ENCODE measurements around the gene PAOX. TPM values are rescaled to one million over a fixed set of nuclear protein-coding genes. Genes with fewer than 3 reads are reported as not detected.

Gene PAOX
- total RNA-seq, 1 donor from 2014 or later, result 16.9 TPM

- intact Hi-C loops (cut with DNase I), result no loop called here
- Histone ChIP-seq H3K4me3 (no peak overlapping the region), H3K27me3 (peaks cover 7% of the 10 kb centered on the region), H3K27ac (no peak overlapping the region), H3K4me1 (peaks cover 22% of the 10 kb centered on the region), H3K36me3 (no peaks in the 10 kb centered on the region), H3K9me3 (no peaks in the 10 kb centered on the region)
- no peak for DNase-seq (ENCODE audit: extremely low spot score in 2 of 2)
- TF ChIP-seq POLR2A (IDR thresholded peaks at IDR 0.05) (no peak), CTCF (IDR thresholded peaks at IDR 0.05) (no peak), POLR2AphosphoS5 (IDR thresholded peaks at IDR 0.05; ENCODE audit: insufficient read depth in 1 of 2, low read depth in 1 of 2) (no peak)
These were observed 39.2 kb upstream of the PAOX start for GRCh38 chr10:133339708-133340380.

GRCh38 chr10:133341983-133342382, 37.1 kb upstream of the PAOX start:
- Histone ChIP-seq H3K36me3 (no peaks in the 10 kb centered on the region), H3K4me1 (peaks cover under 1% of the 10 kb centered on the region), H3K27ac (no peak overlapping the region), H3K9me3 (no peaks in the 10 kb centered on the region), H3K4me3 (no peak overlapping the region), H3K27me3 (no peaks in the 10 kb centered on the region)
- TF ChIP-seq POLR2AphosphoS5 (IDR thresholded peaks at IDR 0.05; ENCODE audit: insufficient read depth in 1 of 2, low read depth in 1 of 2) (no peak), CTCF (IDR thresholded peaks at IDR 0.05) (no peak), POLR2A (IDR thresholded peaks at IDR 0.05) (no peak)
- DNase-seq (ENCODE audit: extremely low spot score in 2 of 2), result no peak
- intact Hi-C loops (cut with DNase I), result no loop called here

- Histone ChIP-seq H3K9me3 (no peaks in the 10 kb centered on the region), H3K4me3 (no peak overlapping the region), H3K27me3 (no peaks in the 10 kb centered on the region), H3K27ac (no peak overlapping the region), H3K4me1 (no peaks in the 10 kb centered on the region), H3K36me3 (no peaks in the 10 kb centered on the region)
- DNase-seq (ENCODE audit: extremely low spot score in 2 of 2), result no peak
- intact Hi-C loops (cut with DNase I), result no loop called here
- TF ChIP-seq POLR2A (IDR thresholded peaks at IDR 0.05) (no peak), CTCF (IDR thresholded peaks at IDR 0.05) (no peak), POLR2AphosphoS5 (IDR thresholded peaks at IDR 0.05; ENCODE audit: insufficient read depth in 1 of 2, low read depth in 1 of 2) (no peak)
These were observed 36.1 kb upstream of the PAOX start for GRCh38 chr10:133342942-133343341.

GRCh38 chr10:133343558-133343957, 35.5 kb upstream of the PAOX start:
- Histone ChIP-seq H3K4me3 (no peak overlapping the region), H3K27ac (no peak overlapping the region), H3K27me3 (no peaks in the 10 kb centered on the region), H3K9me3 (no peaks in the 10 kb centered on the region), H3K36me3 (no peaks in the 10 kb centered on the region), H3K4me1 (no peaks in the 10 kb centered on the region)
- no peak for DNase-seq (ENCODE audit: extremely low spot score in 2 of 2)
- intact Hi-C loops (cut with DNase I), result no loop called here
- no peak for TF ChIP-seq POLR2AphosphoS5 (IDR thresholded peaks at IDR 0.05; ENCODE audit: insufficient read depth in 1 of 2, low read depth in 1 of 2)
- no peak for TF ChIP-seq CTCF (IDR thresholded peaks at IDR 0.05)
- TF ChIP-seq POLR2A (IDR thresholded peaks at IDR 0.05), result no peak

- Histone ChIP-seq H3K27ac (no peak overlapping the region), H3K27me3 (no peaks in the 10 kb centered on the region), H3K9me3 (no peaks in the 10 kb centered on the region), H3K4me3 (no peak overlapping the region), H3K4me1 (no peaks in the 10 kb centered on the region), H3K36me3 (no peaks in the 10 kb centered on the region)
- intact Hi-C loops (cut with DNase I), result no loop called here
- no peak for DNase-seq (ENCODE audit: extremely low spot score in 2 of 2)
- TF ChIP-seq POLR2A (IDR thresholded peaks at IDR 0.05), result no peak
- no peak for TF ChIP-seq POLR2AphosphoS5 (IDR thresholded peaks at IDR 0.05; ENCODE audit: insufficient read depth in 1 of 2, low read depth in 1 of 2)
- TF ChIP-seq CTCF (IDR thresholded peaks at IDR 0.05), result no peak
These were observed 34.8 kb upstream of the PAOX start for GRCh38 chr10:133344236-133344635.
